Endothelial cell of hepatic sinusoid (primary cell): ENCODE data around the gene CSNK2B.

ENCODE experiments used
- in situ Hi-C: cut with HindIII; loops from 2 replicates; pipeline ENCODE4 v1.10.0; 2017; ENCODE audit warnings: low sequenced_read_pairs

CSNK2B gene

DNA sequence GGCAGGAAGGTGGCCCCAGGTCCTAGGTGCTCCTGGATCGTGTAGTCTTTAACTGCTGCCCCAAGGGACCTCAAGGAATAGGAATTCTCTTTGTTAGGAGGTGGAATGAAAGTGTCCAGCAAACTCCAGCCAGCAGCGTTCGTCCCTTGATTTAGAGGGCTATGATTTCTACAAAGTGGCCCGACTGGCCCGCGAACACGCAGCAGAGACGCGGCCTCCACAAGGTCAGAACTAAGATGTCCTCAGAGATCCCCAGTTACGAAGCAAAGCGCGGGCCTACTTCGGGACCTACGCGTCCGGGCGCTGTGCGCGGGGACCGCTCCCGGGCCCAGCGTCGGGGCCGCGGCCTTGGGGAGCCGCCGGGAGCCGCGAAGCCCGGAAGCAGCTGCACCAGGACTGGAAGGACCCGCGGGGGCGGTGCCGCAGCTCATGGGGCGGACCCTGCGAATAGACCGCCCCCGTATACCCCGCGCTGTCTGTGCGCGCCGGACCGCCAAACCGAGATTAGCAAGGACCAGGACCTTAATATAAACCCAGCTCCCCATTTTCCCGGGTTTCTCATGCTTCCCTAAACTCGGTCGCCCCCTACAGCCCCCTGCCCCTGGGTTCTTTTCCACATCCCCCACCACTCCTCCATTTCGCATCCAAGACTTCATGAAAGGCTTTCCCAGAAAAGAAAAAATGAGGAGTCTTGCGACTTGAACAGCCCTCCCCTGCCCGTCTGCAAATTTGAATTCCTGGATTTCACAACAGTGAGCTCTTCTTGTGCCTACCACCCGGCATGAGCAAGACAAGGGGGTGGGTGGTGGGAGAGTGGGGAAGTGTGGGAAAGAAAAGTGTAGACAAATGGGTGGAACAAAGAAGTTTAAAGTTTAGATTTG, 5.3 kb upstream of the CSNK2B start, which contains the start of gene C6orf47:
Gene C6orf47 (minus strand): TSS at position 398 of the 881 bp plus-strand sequence. CDS start 831 bp downstream, outside the sequence.
- in situ Hi-C loops: no loop called here

DNA sequence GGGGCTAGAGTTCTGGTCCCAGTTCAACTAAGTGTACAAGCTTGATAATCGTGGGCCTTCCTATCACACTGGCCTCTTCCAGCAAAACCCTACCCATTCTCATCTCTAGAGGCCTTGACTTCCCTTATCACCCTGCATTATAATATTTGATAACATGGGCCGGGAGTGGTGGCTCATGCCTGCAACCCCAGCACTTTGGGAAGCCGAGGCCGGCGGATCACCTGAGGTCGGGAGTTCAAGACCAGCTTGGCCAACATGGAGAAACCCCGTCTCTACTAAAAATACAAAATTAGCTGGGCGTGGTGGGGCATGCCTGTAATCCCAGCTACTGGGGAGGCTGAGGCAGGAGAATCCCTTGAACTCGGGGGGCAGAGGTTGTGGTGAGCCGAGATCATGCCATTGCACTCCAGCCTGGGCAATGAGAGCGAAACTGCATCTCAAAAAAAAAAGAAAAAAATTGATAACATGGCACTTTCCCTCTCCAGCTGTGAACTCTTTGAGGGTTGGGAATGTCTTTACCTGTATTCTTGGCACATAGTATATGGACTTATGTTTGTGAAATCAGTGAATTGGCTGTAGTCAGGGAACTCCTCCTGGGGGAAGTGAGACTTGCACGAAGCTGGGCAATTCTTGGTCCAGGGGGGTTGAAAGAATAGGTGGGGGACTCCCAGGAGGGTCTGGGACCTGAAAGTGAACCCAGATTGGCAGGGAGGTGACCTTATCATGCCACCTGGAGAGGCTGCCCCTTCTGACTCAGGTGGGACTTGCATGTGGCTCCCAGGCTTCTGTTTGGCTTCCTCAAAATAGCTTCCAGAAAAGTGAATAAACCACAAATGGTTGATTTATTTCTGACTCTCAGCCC, 4.4 kb upstream of the CSNK2B start:
- in situ Hi-C loops: no loop called here

DNA sequence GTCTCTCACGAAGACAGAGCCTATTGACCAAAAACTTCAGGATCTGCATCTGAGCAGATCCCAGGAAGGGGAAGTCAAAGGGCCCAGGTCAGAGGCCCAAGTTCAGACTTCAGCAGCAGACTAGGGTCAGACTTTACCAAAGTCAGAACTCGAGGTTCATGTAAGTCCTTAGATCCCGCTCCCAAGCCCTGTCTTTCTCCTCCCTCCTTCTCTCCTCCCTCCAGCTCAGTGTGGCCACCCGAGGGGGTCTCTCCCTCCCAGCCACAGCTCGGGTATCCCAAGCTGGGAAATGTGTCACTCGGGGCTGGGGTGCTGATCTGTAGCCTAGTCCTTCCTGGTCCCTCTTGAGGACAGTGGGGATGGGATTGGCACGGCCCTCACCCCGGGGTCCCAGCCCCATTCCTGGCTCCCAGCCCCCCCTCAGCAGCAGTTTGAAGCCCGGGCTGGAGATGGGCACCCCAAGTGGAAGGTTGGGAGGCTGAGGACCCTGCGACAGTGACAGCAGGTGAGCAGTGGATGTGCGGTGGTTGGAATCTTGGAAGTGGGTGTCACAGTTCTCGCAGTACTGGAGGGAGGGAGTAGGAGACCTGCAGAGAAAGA, 3.7 kb upstream of the CSNK2B start:
- in situ Hi-C loops: no loop called here

DNA sequence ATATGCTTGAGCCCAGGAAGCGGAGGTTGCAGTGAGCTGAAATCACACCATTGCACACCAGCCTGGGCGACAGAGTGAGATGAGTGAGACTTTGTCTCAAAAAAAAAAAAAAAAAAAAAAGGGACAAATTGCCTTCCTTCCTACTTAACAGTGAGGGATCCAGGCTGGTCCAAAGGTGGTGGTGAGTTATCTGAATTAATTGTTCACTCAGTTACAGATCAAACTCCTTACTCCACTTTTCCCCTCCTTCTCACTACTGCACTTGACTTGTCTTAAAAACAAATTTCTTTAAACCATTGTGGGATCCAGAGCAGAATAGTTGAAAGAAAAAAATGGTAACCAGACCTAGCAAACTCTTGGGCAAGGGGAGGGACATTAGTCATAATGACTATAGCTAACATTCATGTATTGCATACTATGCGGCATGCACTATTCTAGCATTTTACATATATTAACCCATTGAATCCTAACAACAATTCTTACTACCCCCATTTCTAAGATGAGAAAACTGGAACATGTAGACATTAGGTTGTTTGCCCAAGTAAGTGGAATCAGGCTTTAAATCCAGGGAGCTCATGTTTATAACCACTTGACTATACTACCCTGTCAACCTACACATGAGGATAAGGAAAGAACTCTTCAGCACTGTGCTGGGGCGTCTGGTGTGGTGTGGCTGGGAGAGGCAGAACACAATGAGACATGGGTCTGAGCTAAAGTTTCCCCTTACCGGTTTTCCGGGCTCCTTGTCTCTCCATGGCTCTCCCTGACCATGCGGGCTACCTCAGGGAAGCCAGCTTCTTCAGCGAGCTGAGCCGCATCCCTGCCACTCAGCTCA, 2.5 kb upstream of the CSNK2B start:
- in situ Hi-C loops: no loop called here

DNA sequence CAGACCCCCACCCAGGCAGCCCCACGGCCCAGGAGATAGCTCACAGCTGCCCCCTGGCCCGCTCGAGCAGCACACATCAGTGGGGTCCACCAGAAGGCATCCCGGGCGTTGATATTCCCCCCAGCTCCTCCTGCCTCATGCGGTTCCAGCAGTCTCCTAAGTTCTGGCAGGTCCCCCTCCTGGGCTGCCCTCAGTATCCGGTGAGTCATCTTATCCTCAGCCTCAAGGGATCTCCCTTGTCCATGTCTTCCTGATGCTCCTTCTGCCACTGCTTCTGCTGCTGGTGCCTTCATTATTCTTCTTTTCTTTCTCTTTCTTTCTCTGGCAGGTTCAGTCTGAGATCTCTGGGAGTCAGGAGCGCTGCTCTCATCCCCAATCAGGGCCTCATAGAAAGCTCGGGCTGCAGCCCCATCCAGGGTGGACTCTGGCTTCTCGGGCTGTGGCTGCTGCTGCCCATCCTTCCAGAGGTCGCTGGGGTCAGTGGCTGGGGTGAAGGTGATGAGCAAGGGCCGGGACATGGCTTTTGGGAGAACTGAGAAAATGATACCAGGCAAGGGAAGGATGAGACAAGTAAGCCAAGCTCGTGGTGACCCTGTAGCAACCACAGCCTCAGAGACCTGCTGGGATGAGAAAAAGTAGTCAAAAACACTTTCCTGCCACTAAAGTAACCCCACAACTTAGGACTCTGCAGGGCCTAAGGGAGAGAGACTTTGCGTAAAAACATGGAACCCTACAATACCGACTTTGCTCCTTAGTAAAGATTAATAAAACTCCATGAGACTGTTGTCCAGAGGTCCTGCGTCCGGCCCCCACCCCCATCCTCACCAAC, 1.7 kb upstream of the CSNK2B start:
- in situ Hi-C loops: no loop called here

DNA sequence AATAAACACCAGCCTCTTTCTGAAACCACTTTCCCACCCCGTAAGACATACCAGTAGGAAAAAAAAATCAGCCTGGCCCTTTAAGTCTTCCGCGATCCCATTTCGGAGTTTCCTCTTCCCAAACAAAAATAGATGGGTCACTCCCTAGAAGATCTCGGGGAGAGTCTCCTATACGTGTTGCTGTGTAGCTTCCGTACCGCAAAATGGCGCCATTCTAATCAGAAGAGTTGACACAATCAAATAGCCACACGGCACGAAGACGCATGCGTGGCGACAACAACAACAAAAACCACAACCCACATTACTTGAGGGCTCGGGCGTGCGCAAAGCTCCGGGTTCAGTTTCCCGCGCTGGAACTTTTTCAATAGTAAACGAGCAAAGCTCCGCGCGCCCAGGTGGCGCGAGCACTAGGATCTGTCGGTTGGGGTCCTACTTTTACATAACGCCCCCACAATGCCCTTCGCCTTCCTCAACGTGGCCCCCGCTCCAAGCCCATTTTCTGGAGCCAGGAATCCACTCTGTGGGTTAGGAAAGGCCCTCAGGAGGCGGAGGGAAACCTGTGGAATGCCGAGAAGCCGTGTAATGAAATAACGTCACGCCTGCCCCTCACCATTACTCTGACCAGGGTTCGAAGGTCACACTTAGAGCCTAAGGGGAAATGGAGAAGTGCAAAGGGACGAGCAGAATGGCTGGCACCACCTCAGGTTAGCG, 935 bp upstream of the CSNK2B start, which contains the start of gene GPANK1:
Gene GPANK1 (minus strand): TSS at position 208 of the 711 bp plus-strand sequence. CDS start 519 bp downstream, outside the sequence.
- in situ Hi-C loops: no loop called here

DNA sequence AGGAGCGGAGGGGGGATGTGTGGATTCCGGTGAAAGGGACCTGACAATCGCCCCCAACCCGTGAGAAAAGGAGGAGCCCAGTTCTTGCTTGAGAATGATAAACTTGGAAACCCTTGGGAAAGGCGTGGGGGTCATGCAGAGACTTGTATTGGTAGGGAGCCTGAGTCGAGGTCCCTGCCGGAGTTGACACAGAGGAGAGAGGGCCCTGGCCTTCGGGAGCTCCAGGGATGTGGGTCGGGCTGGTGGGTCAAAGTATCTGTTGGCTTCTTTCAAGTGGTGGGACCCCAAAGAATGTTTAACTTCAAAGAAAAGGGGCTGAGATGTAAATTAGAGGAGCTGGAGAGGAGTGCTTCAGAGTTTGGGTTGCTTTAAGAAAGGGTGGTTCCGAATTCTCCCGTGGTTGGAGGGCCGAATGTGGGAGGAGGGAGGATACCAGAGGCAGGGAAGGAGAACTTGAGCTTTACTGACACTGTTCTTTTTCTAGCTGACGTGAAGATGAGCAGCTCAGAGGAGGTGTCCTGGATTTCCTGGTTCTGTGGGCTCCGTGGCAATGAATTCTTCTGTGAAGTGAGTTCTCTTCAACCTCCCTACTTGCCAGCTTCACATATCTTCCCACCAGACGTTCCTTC, 571 bp downstream of the CSNK2B start:
- in situ Hi-C loops: no loop called here

DNA sequence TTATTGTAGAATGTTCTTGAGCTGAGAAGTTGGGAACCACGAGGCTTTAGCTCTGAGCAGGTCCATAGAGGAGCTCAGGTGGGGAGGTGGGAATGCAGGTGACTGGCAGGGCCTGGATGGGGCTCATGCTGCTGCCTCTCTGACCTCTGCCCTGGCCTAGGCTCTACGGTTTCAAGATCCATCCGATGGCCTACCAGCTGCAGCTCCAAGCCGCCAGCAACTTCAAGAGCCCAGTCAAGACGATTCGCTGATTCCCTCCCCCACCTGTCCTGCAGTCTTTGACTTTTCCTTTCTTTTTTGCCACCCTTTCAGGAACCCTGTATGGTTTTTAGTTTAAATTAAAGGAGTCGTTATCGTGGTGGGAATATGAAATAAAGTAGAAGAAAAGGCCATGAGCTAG, 3.8 kb downstream of the CSNK2B start, which contains the start of gene LY6G5B:
Gene LY6G5B (plus strand): TSS at position 301 of the 400 bp plus-strand sequence. CDS start 975 bp downstream, outside the sequence.
- in situ Hi-C loops: no loop called here

DNA sequence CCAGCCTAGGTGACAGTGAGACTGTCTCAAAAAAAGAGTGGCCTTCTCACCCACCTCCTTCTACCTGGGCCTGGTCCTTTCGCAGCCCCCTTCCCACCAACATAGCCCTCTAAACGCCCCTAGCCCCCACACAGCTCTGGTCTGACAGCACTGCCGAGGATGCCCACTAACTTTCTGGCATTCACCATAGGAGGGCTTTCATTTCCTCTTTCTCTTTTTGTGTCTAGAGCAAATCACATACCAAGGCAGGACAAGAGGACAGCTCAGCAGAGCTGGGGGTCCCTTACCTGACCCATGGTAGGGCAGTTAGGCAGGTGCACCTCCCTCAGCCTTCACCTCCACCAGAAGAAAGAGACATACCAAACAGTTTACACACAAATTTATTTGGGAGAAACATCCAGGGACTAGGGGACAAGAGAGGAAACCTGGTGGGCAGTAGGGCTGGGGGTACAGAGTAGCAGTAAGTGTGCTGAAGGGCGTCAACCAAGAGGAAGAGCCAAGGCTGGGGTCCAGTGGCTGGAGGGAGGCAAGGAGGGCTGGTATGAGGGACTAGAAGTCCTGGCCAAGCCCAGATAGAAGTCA, 10.5 kb downstream of the CSNK2B start:
- in situ Hi-C loops: no loop called here

DNA sequence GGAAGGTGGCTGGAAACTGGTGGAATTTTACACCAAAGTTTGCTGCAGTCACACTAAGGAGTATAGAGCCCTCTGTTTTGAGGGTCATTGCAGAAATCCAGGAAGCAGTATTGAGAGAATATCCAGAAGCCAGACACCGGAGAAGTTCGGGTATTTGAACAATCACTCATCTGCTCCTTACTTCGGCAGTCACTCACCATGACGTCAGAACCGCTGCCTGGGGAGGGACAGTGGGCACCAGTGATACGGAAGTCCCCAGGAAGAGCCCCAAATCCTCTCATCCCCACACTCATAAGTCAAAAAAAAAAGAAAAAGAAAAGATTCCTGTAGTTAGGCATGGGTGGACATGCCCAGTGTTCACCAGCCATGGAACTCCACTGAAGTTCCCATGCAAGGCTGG, 11.0 kb downstream of the CSNK2B start:
- in situ Hi-C loops: no loop called here

DNA sequence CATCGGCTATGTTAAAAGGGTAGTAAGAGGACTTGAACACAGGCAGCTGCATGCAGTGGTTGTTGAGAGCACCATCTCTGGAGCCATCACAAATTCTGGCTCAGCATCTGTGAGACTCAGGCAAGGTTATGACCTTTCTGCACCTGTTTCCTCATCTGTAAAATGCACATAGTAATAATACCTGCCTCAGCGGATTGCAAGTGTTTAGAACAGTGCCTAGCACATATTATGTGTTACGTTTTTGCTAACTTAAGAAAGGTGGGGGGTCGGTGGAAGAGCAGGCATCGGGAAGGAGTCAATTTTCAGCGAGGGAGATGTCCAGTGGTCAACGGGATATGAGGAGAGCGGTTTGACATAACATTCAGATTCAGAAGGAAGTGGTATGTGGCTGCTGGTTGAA, 12.1 kb downstream of the CSNK2B start:
- in situ Hi-C loops: no loop called here

DNA sequence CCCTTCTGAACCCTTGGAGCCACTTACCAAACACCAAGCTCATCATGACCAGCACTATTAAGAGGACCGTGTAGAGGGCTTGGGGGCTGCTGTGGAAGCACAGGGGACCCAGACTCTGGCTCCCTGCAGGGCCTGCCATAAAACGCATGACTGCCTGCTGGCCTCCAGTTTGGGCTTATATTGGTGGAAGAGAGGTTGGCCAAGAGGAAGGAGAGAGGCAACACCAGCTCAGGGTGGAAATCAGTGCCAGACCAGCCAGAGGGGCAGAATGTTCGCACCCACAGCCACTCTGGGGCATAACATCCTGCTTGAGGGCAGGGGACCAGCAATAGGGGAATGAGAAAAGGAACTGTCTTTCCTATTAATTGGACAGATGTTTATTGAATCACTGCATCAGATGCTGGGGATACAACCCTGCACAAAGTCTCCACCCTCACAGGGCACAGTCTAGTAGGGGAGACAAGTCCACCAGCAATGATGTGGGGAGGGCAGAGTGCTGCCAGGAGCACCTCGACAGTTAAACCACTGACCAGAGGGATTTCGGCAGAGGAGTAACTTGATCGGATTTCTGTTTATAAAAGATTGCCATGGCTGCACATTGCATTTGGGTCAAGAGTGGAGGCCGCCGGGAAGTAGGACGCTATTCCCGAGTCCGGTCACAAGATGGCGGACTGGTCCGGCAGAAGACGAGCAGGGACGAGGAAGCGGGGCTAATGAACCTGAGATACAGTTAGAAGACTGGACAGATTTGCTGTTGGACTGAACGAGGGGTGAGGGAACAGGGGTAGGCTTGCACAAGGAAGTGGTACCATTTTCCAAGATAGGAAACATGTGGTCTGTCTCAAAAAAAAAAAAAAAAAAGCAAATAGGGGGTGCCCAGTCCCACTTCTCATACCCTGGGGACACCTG, 14.6 kb downstream of the CSNK2B start, which contains the start of gene LY6G5C:
Gene LY6G5C (minus strand): TSS at position 842 of the 909 bp plus-strand sequence. CDS start 694 bp downstream, at position 148.
- in situ Hi-C loops: no loop called here

DNA sequence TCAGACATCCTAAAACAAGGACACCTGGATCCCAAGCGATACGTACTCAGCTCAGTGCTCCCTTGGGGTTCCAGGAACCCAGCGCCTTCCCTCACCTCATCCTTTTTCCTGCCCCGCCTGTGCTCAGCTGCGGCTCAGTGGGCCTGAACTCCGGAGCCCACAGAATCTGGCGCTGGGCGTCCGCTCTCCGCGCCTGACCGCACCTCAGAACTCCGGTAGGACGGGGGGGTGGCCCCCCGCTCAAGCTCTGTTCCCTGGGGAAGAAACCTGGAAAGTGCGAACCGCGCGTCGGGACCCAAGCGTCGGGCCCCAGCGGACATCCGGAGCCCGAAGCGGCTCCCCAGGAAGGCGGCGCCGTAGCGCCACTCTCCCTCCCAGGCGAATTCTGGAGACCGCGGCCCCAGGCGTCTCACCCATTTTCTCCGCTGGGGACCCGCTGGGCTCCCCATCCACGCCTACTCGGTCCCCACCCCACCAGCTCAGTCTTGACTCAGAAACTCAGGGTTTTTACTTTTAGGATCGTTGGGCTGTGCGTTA, 15.3 kb downstream of the CSNK2B start:
- in situ Hi-C loops: no loop called here

DNA sequence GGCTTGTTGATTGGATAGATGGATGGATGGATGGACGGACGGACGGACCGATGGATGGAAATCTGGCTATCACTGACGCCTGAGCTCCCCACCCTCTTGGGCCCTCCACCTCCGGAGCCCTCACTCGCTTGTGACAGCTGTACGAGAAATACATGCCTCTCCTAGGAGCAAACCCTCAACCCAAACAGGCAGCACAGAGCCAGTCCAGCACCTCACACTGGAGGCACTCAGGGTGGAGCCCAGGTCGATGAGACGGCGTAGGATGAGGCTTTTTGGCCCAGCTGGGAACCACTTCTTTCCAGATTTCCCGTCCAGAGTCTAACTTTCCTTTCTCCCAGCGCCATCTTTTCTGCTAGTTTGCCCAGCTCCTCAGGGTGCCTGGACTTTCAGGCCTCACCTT, 17.7 kb downstream of the CSNK2B start:
- in situ Hi-C loops: no loop called here

DNA sequence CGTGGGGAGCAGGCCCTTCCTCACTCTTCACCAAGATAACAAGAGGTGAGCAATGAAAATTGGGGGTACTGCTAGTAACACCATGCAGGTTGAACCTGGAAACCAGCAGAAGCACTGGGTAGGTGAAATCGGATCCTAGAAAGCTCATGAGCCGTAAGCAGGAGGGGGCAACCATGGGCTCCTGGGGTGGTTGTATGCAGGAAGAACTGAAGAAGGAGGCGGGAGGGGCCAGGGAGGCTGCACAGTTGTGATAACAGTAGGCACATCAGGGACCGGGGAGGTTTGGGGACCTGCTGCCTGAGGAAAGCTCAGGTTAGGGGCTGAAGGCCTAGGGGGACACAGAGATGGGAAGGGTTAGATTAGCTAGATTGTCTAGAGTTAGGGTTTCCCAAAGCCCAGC, 20.6 kb downstream of the CSNK2B start:
- in situ Hi-C loops: no loop called here

DNA sequence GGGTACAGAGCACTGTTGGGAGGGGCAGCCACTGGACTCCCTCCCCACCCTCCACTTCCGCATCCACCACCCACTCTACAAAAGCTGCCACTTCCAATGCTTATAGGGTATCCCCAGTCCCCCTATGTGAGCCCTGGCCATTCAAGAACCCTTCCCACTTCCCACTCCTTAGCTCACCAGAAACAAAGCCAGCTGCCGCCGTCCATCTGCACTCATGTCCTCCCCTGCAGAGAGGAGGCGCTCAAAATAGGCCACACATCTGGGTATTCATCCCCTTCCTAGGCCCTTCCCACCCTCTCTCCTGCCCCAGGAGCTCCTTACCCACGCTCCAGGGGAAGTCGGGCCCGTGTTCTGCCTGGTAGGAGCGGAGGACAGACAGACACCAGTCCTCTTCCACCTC, 21.4 kb downstream of the CSNK2B start:
- in situ Hi-C loops: no loop called here
